Stimulated activated CD8-positive, alpha-beta memory T cell treated with anti-CD3 and anti-CD28 coated beads, Interleukin-15, amount 100 ng/mL, for 1 hour (primary cell): ENCODE measurements around the gene MBL2.

ENCODE experiments used
- DNase-seq: peaks from one replicate; pipeline ENCODE4 v3.0.0-alpha.2; 2020; ENCODE audit warnings: low read depth

MBL2 gene

DNA sequence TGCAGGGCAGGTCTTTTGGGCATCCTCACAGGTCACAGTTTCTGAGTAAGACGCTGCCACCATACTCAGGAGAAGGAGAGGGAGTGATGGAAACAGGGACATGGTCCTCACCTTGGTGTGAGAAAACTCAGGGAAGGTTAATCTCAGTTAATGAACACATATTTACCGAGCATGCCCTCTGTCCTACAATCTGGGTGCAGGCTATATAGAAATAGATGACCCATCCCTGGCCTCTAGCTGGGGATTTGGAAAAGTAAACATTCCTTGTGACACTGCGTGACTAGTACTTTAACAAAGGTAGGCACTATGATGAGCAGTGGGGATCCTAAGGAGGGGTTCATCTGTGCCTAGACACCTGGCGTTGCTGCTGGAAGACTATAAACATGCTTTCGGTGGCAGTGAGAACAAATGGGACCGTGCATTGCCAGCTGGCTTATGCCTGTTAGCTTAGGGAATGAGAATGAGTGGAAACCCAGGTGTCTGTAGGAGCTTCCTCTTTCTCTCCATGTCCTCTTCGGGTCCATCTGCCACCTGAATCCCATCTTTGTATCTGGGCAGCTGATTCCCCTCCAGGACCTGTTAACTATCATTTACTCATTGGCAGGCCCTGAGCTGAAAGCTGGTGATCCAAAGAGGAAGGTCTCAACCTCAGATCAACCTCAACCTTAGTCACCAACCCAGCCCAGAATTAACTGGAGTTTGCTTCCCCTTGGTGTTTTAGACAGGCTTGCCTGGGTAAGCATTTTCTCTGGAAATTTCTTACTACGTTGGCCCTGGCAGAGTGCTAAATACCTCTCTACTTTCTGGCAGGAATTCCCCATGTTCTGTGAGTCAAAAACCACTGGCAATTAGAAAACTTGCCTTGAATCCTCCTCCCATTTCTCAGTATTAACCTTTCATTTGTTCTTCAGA, 794 bp downstream of the MBL2 start:
- DNase-seq = no peak

DNA sequence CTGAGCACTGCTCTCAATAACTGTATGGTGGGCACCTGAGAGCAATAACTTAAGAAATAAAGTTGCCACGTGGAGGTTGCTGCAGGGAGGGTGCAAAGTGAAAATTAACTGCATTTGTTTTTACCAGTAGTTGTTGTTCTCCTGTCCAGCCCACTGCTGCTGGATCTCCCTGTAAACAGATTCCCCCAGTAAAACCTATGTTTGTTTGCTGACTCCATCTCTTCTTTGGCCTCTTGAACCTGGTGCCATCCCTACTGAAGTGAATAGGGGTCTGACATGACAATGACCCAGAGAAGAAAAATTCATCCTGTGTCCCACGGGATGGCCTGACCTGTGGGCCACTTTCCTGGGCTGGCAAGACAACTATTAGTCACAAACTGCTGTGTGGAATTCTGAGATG, 1.7 kb downstream of the MBL2 start:
- no peak for DNase-seq

DNA sequence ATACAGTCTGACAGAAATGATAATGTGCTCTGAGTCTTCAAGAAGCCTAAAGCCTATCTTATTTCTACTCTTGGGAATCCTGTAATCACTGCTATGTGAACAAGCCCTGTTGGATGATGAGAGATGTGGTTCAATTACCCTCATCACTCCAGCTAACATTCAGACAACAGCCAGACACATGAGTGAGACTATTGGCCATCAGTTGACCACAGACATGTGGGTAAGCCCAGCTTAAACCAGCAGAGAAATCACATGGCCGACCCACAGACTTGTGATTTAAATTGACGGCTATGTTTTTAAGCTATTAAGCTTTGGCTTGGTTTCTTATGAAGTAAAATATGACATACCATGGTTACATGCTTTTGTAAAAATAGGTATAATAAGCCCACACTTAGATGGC, 2.6 kb downstream of the MBL2 start:
- DNase-seq = no peak

DNA sequence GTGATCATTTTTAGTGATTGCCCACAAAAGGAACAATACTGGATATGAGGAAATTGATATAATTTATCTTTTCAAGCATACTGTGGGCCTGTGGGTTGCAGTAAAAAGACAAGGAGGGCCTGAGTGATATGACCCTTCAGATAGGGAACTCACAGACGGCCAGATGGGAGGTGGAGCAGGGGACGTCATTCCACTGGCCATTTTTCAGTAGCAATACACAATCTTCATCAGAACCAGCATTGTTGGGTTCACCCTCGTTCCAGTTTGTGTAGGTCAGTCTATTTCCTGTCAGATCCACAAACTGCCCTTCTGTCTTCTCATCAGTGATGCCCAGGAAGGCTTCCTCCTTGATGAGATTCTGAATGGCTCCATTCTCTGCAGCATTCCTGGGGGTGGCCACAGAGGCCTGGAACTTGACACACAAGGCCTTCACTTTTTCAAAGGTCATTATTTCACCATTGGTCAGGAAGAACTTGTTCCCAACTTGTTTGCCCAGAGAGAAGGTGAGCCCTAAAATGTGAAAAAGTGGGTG, 4.5 kb downstream of the MBL2 start:
- no peak for DNase-seq

DNA sequence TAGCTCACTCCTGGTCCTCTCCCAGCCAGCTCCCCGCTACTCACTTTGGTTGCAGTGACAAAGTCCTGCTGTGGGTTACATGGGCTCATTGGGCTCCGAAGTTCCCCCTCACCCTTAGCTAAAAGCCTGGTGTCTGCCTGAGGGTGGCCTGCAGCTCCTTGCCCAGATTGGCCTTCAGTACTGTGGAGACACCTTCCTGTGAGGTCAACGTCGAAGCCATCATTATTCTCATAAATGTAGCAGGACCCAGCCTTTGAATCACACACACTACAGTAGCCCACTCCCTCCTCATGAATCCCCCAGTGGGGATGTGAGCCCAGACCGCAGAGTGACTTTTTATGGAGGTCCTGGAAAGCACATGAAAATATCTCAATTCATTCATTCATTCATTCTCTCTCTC, 10.5 kb downstream of the MBL2 start:
- DNase-seq = no peak

DNA sequence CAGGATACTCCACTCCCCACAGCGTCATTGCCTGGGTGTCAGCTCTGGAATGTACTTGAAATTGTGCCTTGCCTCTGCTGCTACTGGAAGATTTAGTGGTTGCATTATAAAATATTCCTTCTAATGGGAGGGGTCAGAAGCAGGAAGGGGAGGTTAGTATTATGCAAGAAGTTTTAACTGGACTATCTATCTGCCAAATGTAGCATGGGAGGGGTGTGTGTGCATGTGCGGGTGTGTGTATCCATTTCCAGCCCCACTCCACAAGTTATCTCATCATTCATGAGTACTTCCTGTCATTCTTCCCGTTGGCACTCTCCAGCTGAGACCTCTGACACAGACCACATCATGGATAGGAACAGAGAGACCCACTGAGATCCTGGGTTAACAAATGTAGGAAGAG, 13.4 kb downstream of the MBL2 start:
- DNase-seq = no peak

DNA sequence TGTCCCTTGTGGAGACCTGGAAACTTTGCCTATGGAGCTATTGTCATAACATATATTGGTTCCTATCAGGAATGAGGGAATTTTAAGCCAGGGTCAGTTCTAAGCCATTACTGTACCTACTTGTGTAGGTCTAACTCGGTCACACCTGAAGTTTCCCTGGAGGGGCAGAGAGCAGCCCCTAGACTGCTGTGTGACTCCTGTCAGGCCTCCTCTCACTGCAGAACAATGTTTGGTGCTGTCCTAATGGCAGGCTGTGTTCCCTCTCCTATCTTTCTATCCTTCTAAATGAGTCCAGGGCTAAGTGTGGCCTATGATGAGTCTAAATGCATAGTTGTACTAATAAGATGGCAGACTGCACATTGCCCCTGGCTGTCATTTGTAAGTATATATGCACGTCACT, 14.2 kb downstream of the MBL2 start:
- no peak for DNase-seq

DNA sequence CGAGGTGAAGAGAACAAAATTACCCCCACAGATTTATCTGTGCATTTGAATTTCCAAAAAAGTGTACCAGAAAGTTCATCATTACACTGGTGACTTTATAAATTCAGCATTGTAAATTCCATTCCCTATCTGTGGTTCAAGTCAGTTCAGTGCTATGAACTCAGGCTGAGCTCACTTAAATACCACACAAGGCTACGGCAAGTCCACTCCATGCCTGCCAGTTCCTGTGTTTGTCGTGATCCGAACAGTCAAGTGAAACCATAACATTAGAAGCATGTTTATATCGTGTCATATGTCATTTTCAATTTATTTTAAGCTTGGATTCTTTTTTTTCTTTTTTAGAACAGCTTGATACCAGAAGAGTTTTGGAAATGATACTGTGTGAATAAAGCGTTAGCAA, 14.8 kb downstream of the MBL2 start:
- DNase-seq = no peak

DNA sequence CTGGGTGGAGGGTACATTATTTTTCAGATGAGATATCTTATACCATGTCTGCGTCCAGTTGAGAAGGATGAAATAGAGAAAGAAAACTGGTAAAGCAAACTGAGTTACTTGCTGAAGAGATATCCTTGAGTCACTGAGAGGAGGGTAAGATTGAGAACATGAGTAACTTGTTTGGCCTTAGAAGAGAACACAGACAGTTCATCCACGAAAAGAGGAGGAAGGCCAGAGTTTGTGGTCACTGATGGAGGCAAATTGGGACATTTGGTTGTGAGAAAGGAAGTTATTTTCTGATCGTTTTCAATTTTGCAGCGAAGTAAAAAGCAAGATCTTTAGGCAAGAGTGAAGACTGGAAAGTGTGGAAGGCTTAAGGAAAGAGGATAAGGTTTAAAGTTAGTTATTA, 15.6 kb downstream of the MBL2 start:
- no peak for DNase-seq

DNA sequence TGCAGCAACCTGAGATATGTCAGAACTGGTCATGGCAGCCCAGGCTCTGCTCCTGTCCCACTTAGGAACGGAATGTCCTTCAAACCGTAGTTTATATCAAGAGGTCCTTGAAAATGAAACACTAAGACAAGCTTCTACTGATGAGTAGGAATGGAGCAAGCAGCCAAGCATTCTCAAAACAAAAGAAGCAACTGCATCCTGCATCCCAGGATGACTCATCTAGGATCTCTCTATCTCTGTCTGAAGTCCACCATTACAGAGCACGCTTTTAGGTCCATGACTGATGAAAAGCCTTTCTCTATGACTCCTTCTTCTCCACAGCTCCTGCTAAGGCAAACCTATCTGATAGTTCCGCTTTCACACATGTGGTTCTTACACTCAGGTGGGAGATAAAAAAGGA, 16.3 kb downstream of the MBL2 start:
- no peak for DNase-seq

DNA sequence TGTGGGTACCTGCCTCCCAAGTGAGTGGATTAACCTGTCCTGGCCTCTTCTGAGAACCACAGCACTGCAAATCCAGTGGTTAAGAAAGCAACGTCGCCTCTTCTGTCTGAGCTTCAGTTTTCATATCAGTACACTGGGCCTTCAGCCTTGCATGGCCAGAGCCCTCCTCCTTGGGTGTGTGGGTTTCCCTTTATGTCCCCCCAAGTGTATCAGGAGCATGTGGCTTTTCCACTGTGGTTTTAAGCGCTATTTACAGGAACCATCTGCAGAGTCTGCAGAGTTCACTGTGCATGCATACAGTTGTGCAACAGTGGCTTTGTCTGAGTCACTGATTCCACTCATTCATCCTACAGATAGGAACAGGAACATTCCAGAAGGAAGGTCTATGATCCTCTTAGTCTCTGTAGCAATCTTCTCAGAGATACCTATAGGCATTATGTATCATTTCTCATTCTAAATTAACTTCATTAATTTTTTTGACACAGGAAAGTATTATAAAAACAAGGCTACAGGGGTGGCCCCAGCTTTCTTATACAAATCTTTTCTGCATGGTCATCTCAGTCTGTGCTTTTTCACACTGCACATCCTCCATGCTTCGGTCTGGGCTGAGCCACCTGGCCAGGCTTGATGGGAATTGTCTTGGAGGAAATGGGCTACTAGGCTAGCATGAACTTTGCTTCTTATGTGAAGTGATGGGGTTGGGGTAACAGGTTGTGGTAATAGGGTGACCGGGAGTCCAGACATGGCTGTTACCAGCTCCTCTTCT, 17.1 kb downstream of the MBL2 start:
- no peak for DNase-seq

DNA sequence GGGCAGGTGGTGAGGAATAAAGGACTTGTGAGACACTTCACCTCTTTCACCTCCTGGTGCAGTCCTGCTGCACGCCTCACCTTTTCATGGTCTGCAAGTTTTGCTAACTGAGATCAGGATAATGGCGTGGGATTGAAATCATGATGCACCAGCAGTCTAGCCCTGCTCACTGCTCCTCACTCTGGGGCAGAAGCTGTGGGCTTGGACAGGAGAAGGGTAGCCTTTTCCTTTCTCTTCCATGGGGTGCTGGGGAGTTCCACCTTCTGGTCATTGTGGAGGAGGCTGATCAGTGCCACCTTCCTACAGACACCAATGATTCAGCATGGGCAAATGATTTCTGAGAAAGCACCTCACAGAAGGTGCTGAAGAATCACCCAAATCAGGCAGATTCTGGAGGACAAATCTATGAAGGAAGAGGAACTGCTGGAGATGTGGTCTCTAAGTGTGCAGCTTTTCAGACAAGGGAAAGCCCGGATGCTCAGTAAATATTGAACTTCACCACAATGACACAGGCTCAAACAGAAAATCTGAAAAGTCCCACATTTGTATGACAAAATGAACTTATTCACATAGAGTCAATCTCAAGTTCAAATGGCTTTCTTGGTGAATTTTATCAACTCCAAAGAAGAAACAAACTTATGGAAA, 19.7 kb downstream of the MBL2 start:
- DNase-seq = no peak

DNA sequence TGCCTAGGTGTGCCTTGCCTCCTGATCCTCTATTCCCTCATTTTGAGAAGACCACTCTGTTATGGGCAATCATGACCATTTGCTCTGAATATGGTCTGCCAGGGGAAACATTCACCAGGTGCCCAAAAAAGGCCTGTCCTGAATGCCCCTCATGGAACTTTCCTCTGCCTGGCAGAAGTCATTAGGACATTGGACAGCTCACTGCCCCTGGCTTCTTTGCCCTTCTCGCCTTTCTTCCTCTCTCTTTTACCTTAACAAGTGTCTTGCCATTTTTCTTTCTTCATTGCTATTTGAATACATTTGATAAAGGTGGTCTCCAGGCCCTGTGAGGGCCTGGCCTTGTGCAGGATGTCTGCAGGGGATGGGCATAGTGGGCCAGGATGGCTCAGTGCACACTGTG, 20.3 kb downstream of the MBL2 start:
- DNase-seq = no peak

DNA sequence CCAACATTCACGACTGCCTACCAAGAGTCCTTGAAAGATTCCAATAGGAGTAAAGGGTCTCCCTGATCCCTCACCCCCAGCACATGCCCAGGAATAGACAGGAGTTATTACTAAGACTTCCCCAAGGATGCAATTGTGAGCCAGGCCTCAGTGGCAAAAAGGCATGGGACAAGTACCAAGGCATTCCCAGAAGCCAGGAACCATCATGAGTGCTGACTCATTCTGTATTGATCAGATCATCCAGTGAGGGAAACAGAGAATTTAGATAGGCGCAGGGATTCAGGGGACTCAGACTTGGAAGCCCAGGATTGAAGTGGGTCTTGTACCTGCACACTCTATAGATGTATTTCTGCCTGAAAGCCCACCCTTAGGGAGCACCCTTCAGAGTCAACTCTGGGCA, 21.2 kb downstream of the MBL2 start:
- DNase-seq = no peak

DNA sequence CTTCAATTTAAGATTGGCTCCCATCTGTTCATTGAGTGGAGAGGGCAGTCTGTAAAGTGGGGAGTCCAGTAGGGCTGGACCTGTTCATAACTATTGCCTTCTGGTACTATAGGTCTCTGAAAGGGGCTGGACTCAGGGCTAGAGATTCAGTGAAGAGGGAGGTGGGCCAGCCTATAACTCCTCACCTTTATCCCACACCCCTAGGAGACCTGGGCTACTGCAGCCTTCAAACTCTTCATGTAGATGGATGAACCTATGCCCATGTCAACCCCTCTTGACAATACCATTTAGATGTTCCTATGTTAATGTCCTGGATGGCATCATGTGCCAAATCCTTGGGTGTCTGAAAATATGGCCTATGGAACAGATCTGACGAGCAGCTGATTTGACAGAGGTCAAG, 22.0 kb downstream of the MBL2 start:
- no peak for DNase-seq

DNA sequence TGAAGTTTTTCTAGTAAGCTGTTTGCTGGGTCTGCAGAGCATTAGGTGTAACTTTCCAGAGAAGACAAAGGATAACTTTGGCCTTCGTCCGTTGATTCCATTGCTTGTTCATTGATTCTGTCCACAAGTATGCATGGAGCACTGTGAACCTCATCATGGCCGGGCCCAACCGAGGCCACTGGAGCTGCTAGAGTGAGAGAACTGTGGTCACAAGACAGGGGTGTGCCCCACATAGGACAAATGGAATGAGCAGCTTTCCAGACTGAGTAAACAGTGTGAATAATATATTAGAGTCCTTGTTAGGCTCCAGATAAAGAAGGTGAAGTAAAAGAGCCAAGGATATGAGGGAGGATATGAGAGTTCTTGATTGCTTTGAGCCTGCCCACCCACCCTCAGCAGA, 24.9 kb downstream of the MBL2 start:
- DNase-seq = no peak

DNA sequence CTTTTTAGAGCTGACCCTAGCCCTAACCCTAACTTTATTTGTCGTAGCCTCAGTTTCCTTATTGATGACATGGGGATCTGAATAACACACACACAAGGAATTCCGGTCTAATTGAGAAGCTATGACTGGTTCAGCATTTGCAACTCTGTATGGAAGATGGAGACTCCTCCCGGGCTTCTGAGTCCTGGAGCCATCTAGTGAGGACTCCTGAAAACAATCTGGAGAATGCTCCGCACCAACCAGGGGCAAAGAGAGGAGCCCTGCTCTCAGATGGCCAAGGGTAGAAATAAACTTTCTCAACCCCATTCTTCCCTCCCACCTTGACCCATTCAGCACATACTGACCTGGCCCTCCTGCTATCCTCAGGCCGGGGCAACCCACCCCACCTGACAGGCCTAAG, 26.4 kb downstream of the MBL2 start:
- no peak for DNase-seq

DNA sequence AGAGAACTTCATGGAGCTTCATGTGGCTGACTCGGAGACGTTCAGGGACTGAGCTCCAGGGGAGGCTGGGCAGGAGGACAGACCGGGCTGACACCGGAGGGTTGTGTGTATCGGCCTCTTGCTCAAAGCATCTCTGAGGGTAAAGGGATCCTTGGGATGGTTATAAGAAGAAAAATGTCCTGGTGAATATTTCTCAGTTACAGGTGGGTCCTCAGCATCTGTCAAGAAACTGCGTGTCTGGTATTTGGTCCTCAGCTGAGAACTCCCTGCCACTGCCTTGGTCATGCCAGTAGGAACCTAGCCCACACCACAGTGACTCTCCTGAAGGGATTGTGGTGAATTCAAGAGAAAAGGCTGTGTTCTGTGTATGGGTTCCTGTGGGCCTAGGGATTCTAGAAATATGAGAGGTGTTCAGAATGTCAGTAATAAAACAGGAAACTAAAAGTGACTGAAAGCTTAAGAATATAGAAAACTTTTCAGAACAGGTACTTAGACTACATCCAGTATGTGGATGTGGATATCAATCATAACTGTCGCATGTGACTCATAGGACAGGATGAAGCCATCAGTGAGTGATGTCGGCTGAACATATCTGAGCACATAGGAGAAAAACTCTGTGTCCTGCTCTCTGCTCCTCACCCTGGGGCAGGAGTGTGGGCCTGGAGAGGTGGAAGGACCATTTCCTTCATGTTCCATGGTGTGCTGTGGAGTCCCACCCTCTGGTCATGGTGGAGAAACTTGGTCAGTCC, 28.4 kb downstream of the MBL2 start:
- no peak for DNase-seq

DNA sequence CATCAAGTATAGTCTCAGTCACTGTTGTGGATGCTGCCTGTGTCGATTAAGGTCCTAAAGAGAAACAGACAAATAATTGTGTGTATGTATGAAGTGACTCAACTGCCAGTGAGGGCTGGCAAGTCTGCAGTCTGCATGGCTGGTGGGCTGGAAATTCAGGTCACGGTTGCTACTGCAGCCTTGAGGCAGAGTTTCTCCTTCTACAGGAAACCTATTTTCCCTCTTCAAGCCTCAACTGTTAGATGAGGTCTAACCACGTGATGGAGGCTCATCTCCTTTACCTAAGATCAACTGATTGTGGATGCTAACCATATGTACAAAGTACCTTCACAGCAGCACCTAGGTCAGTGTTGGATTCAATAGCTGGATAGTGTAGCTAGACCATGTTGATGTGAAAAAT, 29.9 kb downstream of the MBL2 start:
- no peak for DNase-seq

DNA sequence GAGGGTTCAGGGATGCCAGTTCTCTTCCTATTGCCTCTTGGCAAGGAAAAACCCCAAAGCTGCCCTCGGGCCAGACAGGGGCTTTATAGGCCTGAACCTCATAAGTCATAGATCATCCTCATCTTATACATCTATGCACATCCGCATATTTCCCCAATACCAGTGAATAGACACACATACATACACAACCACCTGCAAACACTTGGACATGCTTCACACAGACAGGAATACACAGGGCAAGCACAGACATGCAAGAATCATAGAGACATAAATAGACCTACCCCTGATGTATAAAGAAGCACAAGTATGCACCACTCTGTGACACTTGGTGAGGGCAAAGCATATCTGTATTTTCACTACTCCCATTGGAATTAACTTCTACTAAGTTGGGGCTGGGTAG, 30.7 kb downstream of the MBL2 start:
- DNase-seq = no peak

DNA sequence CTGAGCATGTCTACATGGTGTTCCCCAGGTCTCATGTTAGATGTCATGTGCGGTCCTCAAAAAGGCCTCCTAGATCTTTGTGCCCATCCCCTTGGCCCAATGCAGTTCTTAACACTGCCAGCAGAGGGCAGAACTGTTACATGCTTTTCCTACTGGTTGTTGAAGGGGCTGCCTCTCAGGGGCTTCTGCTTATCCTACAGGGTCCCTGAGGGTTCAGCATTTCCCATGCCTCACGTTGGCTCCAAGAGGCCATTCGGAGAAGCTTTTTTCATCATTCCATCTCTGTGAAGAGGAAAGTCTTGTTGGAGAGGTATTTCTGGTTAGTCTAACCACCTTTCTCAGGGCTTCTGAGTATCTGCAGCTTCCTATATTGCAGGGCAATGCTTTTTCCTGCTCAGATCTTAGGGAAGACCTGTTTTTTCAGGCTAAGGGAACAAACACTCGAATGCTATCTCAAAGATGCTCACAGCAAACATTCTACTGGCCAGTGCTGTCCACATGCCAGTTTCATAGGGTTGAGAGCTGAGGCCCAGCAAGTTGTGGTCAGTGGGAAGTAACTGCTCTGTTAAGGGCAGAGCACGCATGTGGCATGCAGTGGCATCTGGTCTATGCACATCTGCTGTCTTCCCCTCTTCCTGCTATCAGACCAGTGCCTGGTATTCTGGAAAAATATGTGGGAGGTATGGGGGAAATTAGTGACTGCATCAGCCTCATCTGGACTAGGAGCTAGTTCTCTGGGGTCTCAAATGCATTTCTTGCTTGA, 31.5 kb downstream of the MBL2 start:
- DNase-seq = no peak
